SK-N-DZ (cell line): ENCODE results near the gene LRPAP1.

Experiments used
- DNase-seq: peaks from one replicate; pipeline ENCODE4 v3.0.0-alpha.2; 2015; ENCODE audit warnings: low spot score

LRPAP1 gene

GRCh38 chr4:3473181-3473950 is 58.9 kb downstream of the LRPAP1 start:
- no peak for DNase-seq

DNA sequence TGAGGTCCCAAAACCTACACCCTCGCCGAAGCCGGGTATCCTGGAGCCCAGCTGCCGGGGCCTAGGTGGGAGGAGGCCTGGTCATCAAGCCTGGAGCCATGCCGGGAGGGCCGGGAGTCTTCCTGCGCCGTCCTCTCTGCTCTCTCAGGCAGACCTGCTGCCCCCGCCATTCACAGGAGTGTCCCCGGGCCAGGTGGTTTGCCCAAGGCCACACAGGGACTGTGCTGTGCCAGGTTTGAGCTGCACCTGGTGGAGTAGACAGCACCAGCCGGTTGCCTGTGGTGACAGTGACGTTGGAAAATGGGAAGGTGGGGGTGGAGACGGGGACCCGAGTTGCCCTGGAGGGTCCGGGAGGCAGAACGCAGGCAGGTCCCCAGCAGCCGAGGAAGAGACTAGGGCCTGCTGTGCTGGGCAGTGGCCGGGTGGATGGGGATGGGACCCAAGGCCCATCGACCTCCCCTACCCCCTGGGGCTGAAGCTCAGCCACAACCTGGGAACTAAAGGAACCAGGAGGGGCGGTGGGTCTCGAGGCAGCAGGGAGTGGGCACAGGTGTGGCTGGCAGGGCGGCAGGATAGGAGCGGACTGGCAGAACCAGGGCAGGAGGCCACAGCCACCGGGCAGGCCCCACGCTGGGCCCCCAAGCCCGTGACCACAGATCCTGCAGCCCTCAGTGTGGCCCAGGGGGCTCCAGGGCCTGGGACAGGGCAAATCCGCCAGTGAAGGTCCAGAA is 59.6 kb downstream of the LRPAP1 start:
- DNase-seq = no peak

- DNase-seq = no peak
These were observed 60.3 kb downstream of the LRPAP1 start for GRCh38 chr4:3471886-3472285.

GRCh38 chr4:3471098-3471760 is 61.0 kb downstream of the LRPAP1 start:
- no peak for DNase-seq

GRCh38 chr4:3470244-3471097 is 61.8 kb downstream of the LRPAP1 start:
- no peak for DNase-seq

DNA sequence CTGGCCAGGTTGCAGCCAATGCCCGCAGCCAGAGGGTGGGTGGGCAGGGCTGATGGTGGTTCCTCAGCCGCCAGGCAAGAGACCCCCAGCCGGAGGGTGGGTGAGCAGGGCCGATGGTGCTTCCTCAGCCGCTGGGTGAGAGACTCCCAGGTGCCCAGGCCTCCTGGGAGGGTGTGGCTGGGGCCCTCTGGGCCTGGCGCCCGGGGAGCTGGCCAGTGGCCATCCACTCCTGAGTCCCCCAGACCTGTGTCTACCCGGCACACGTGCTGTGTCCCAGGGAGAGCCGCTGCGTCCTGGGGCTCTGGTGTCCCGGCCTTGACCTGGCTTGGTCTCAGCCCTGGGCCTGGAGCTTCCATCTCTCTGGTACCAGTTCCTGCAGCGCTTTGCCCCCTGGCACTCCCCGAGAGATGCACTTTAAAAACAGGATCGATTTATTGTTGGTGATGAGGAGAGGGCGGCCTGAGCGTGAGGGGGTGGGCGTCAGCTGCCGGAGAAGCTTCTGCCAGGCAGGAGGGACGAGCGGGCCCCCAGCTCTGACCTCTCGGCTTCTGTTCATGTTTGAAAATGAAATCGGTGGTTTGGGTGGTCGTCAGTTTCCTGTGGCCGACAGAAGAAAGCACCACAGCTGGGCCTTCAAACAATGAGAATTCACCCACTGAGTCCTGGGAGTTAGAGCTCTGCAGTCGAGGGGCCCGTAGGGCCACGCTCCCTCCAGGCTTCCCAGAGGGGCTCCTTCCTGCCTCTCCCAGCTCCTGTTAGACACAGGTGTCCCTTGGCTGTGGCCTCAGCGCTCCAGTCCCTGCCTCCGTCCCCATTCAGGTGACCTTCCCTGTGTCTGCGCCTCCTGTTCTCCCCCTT is 62.6 kb downstream of the LRPAP1 start:
- DNase-seq = no peak

DNA sequence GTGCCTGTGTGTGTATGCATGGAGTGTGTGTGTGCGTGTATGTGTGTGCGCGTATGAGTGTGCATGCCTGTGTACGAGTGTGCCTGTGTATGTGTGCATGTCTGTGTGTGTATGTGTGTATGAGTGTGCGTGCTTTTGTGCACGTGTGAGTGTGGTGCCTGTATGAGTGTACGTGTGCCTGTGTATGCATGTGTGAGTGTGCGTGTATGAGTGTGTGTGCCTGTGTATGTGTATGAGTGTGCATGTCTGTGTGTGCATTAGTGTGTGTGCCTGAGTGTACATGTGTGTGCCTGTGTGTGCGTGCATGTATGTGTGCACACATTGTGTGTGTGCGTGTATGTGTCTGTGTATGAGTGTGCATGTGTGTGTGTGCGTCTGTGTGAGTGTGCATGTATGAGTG is 63.4 kb downstream of the LRPAP1 start:
- DNase-seq = no peak

DNA sequence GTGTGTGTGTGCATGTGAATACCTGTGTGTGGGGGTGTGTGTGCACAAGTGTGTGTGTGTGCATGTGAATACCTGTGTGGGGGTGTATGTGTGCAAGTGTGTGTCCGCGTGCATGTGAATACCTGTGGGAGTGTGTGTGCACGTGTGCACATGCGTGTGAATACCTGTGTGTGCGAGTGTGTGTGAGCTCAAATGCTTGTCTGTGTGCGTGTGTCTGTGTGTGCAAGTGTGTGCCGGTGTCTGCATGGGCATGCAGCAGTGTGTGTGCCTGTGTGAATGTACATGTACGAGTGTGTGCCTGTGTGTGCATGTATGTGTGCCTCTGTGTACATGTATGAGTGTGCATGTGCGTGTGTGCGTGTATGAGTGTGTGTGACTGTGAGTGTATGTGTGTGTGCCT is 64.1 kb downstream of the LRPAP1 start:
- no peak for DNase-seq

DNA sequence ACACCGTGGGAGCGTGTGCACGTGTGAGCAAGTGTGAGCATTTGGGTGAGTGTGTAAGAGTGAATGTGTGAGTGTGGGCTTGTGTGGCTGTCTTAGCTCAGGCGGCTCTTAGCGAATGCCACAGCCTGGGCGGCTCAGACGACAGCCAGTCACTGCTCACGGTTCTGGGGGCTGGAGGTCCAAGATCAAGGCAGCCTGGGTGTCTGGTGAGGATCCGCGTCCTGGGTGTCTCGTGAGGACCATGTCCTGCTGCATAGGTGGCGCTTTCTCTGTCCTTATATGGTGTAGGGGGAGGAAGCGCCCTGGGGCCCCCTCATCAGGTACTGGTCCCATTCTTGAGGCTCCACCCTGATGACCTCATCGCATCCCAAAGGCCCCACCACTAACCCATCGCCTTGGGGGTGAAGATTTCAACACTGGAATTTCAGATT is 64.6 kb downstream of the LRPAP1 start:
- no peak for DNase-seq

GRCh38 chr4:3466691-3467600 is 65.3 kb downstream of the LRPAP1 start:
- DNase-seq = no peak

GRCh38 chr4:3465698-3466671 is 66.2 kb downstream of the LRPAP1 start:
- DNase-seq = no peak

GRCh38 chr4:3464911-3465697 is 67.1 kb downstream of the LRPAP1 start:
- DNase-seq = no peak

GRCh38 chr4:3464349-3464905 is 67.8 kb downstream of the LRPAP1 start:
- no peak for DNase-seq

DNA sequence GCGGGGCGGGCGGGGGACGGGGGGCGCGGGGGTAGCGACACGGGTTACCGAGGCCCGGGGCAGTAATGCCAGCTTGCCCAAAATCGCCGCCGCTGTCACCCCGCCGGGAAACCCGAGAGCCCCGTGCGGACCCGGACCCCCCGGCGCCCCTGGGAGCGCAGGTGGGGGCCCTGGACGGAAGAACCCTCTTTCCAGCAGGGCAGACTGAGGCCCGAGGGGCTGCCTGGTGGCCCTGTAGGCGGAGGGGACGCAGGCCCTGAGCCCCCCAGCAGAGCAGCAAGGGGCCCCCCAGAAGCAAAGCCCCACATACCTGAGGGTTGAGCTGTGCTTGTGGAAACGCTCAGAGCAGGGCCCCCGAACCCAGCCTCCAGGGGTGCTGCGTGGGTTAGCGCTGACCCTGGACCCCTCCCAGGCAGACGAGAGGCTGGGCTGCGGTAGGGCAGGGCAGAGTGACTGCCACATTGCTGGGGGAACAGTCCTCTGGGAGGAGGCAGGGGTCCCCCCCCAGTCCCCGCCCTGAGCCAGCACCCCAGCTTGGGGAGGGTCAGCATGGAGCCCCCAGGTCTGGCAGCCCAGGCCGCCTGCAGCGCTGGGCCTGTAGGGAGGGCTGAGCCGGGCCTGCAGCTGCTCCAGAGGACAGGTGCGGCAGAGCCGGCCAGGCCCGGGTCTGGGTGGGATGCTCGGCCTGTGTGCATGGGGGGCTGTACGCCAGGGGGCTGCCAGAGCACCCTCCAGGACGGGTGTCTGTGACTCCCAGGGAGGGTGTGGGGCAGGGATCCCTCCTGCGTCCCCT is 68.5 kb downstream of the LRPAP1 start:
- no peak for DNase-seq

GRCh38 chr4:3462790-3463415 is 69.3 kb downstream of the LRPAP1 start, which contains the start of gene DOK7:
TSS of gene DOK7 (plus strand) at chr4:3463306. CDS start at chr4:3463376, 70 bp downstream.
- DNase-seq = no peak

DNA sequence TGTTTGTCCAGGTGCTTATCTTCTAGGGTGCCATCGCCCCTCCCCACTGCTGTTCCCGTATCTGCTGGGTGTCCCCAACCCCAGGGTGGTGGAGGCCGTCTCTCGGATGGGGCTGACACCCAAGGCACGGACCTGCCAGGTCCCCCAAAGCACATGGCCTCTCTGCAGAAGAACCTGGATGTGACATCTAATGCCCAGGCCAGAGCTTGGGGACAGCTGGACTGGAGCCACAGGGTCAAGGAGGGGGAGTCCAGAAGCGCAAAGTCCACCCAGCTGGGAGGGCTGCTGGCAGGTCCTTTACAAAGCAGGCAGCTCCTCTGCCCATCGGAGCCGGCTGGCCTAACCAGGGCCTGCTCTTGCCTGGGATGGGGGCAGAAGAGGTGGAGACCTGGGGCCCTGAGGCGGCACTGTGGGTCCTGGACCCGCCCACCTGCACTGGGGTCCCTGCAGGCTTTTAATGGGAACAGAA is 69.9 kb downstream of the LRPAP1 start:
- no peak for DNase-seq
